ENCODE results near the gene DAD1. TPM values are rescaled to one million over a fixed set of nuclear protein-coding genes. Genes with fewer than 3 reads are reported as not detected.

The DAD1 gene
- total and polyA plus RNA-seq, 4 experiments from 2014 or later: 110 to 735 (median 363) TPM

GRCh38 chr14:22522466-22522957 lies 66.5 kb downstream of the DAD1 start:
- Mint-ChIP-seq H3K4me3 (peak overlapping the region; percentile 83 to 91 (median 90)), H3K36me3 (peaks cover 89 to 95% of the 10 kb centered on the region in 2 donors)

GRCh38 chr14:22521449-22522239 lies 67.4 kb downstream of the DAD1 start:
- Mint-ChIP-seq H3K36me3 (peaks cover 89 to 95% of the 10 kb centered on the region in 2 donors), H3K9me3 (no peaks in the 10 kb centered on the region), H3K27me3 (no peaks in the 10 kb centered on the region), H3K4me1 (peaks cover 71 to 98% (median 82%) of the 10 kb centered on the region in 4 donors), H3K4me3 (peak overlapping the region; percentile 83 to 91 (median 90)), H3K27ac (peak overlapping the region; percentile 95 to 100 (median 95))
- intact Hi-C loops (cut with micrococcal nuclease): loop anchor here (1.0 to 5.0 kb wide), 3 partner anchors 8 to 36 kb away; no protein-coding TSS in a partner anchor
- peaks cover 52% of the 10 kb centered on the region for H3K36me3 ChIP-seq (ENCODE audit: insufficient read depth, low read length)
- DNase-seq: no peak
- peak overlapping the region; percentile 76 for H3K27ac ChIP-seq (ENCODE audit: low read depth, low read length)
- ChIA-PET POLR2A (ENCODE audit: partially characterized antibody) (interaction anchor here (1.2 to 42.8 kb wide), 11 partner anchors 8 to 598 kb away, joined by 3 to 1528 read pairs (median 10); no protein-coding TSS in a partner anchor), CTCF (ENCODE audit: partially characterized antibody) (interaction anchor here (1.1 to 2.0 kb wide), 5 partner anchors 15 to 49 kb away, joined by 3 to 6 read pairs (median 3); no protein-coding TSS in a partner anchor)
- no peaks in the 10 kb centered on the region for H3K27me3 ChIP-seq (ENCODE audit: insufficient read depth, low read length)
- no peaks in the 10 kb centered on the region for H3K9me3 ChIP-seq (ENCODE audit: control insufficient read depth in 1 of 2, low read length in 2 of 2)
- peak overlapping the region; percentile 18 to 39 for H3K4me3 ChIP-seq (ENCODE audit: low read length in 2 of 2)
- H3K4me1 ChIP-seq (ENCODE audit: insufficient read depth, low read length): peaks cover 98% of the 10 kb centered on the region

More at GRCh38 chr14:22522466-22522957, 66.5 kb downstream of the DAD1 start:
- DNase-seq: no peak
- CTCF ChIA-PET (ENCODE audit: partially characterized antibody): interaction anchor here (0.8 to 2.0 kb wide), 8 partner anchors 8 to 544 kb away, joined by 3 to 6 read pairs (median 3); no protein-coding TSS in a partner anchor
- POLR2A ChIA-PET (ENCODE audit: partially characterized antibody): interaction anchor here (1.2 to 42.8 kb wide), 11 partner anchors 7 to 599 kb away, joined by 3 to 1528 read pairs (median 10); no protein-coding TSS in a partner anchor
- Histone ChIP-seq H3K9me3 (ENCODE audit: control insufficient read depth in 1 of 2, low read length in 2 of 2) (no peaks in the 10 kb centered on the region), H3K4me3 (ENCODE audit: low read length in 2 of 2) (peak overlapping the region; percentile 27 to 39), H3K27ac (ENCODE audit: low read depth, low read length) (peak overlapping the region; percentile 76), H3K27me3 (ENCODE audit: insufficient read depth, low read length) (no peaks in the 10 kb centered on the region), H3K36me3 (ENCODE audit: insufficient read depth, low read length) (peaks cover 54% of the 10 kb centered on the region), H3K4me1 (ENCODE audit: insufficient read depth, low read length) (peaks cover 98% of the 10 kb centered on the region)
- Mint-ChIP-seq H3K27ac (peak overlapping the region; percentile 92 to 100 (median 96)), H3K4me1 (peaks cover 68 to 98% (median 82%) of the 10 kb centered on the region in 4 donors), H3K9me3 (no peaks in the 10 kb centered on the region), H3K27me3 (no peaks in the 10 kb centered on the region)
- intact Hi-C loops (cut with micrococcal nuclease): loop anchor here (2.0 to 5.0 kb wide), 2 partner anchors 14 to 35 kb away; no protein-coding TSS in a partner anchor

- H3K9me3 Mint-ChIP-seq: no peaks in the 10 kb centered on the region
- H3K27ac Mint-ChIP-seq: peak overlapping the region; percentile 95 to 100 (median 95)
- no peak for DNase-seq
- peak overlapping the region; percentile 83 to 91 (median 90) for H3K4me3 Mint-ChIP-seq
- peaks cover 72 to 98% (median 84%) of the 10 kb centered on the region in 4 donors for H3K4me1 Mint-ChIP-seq
- Histone ChIP-seq H3K27ac (ENCODE audit: low read depth, low read length) (peak overlapping the region; percentile 76), H3K27me3 (ENCODE audit: insufficient read depth, low read length) (no peaks in the 10 kb centered on the region), H3K9me3 (ENCODE audit: control insufficient read depth in 1 of 2, low read length in 2 of 2) (no peaks in the 10 kb centered on the region), H3K4me1 (ENCODE audit: insufficient read depth, low read length) (peaks cover 98% of the 10 kb centered on the region), H3K4me3 (ENCODE audit: low read length in 2 of 2) (peak overlapping the region; percentile 39 to 55), H3K36me3 (ENCODE audit: insufficient read depth, low read length) (peaks cover 57% of the 10 kb centered on the region)
- H3K36me3 Mint-ChIP-seq: peaks cover 87 to 95% of the 10 kb centered on the region in 2 donors
- POLR2A ChIA-PET (ENCODE audit: partially characterized antibody): interaction anchor here (1.0 to 42.8 kb wide), 9 partner anchors 9 to 597 kb away, joined by 3 to 1528 read pairs (median 136); no protein-coding TSS in a partner anchor
- intact Hi-C loops (cut with micrococcal nuclease): loop anchor here (1.0 to 5.0 kb wide), 3 partner anchors 8 to 37 kb away; no protein-coding TSS in a partner anchor
- CTCF ChIA-PET (ENCODE audit: partially characterized antibody): interaction anchor here (1.7 to 2.0 kb wide), 2 partner anchors 16 to 35 kb away, joined by 4 to 6 read pairs; no protein-coding TSS in a partner anchor
- H3K27me3 Mint-ChIP-seq: no peaks in the 10 kb centered on the region
Observed at GRCh38 chr14:22520796-22521195, 68.2 kb downstream of the DAD1 start.

DNA sequence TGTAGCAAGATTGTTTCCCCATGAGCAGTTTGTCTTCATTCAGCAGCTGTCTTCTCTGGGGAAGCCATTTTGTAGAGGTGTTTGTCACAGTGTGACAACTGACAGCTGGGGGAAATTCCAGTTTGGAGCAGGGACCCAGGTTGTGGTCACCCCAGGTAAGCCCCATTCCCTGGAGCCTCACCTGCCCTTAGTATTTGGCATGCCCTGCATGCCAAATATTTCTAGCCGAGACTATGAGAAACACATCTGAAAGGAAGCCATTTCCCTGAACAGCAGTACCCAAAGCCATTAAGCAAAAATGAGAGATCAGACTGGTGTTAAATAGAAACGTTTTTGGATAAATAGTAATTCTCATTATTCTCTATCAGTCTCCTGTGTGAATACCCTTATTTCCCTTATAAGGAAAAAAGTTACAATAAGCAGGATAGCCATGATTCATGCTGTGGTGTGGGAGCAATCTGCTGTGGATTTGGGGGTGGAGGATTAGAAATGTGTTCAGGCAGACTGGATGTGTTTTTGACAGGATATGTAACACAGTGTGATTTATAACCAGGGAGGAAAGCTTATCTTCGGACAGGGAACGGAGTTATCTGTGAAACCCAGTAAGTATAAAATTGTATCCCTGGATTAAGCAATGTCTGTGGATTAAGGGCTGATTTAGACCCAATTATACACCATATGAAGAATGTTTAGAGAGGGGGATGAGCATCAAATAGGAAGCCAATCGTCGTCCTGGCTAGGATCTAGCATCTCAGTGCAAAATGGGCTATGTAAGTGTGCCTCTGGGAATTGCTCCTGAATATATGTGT lies 68.9 kb downstream of the DAD1 start:
- H3K27me3 ChIP-seq (ENCODE audit: insufficient read depth, low read length): no peaks in the 10 kb centered on the region
- peaks cover 87 to 96% of the 10 kb centered on the region in 2 donors for H3K36me3 Mint-ChIP-seq
- intact Hi-C loops (cut with micrococcal nuclease): loop anchor here (1.0 to 5.0 kb wide), 2 partner anchors 8 to 37 kb away; no protein-coding TSS in a partner anchor
- no peaks in the 10 kb centered on the region for H3K9me3 ChIP-seq (ENCODE audit: control insufficient read depth in 1 of 2, low read length in 2 of 2)
- H3K4me3 ChIP-seq (ENCODE audit: low read length in 2 of 2): peak overlapping the region; percentile 2 to 39
- peak overlapping the region; percentile 95 to 100 (median 95) for H3K27ac Mint-ChIP-seq
- DNase-seq: no peak
- H3K4me1 ChIP-seq (ENCODE audit: insufficient read depth, low read length): peaks cover 98% of the 10 kb centered on the region
- POLR2A ChIA-PET (ENCODE audit: partially characterized antibody): interaction anchor here (0.6 to 42.8 kb wide), 21 partner anchors 10 to 877 kb away, joined by 3 to 1528 read pairs (median 5); no protein-coding TSS in a partner anchor
- CTCF ChIA-PET (ENCODE audit: partially characterized antibody): interaction anchor here (0.6 to 3.2 kb wide), 14 partner anchors 8 to 298 kb away, joined by 3 to 14 read pairs (median 4); no protein-coding TSS in a partner anchor
- no peaks in the 10 kb centered on the region for H3K9me3 Mint-ChIP-seq
- H3K27me3 Mint-ChIP-seq: no peaks in the 10 kb centered on the region
- peaks cover 57% of the 10 kb centered on the region for H3K36me3 ChIP-seq (ENCODE audit: insufficient read depth, low read length)
- peaks cover 70 to 98% (median 84%) of the 10 kb centered on the region in 4 donors for H3K4me1 Mint-ChIP-seq
- H3K4me3 Mint-ChIP-seq: peak overlapping the region; percentile 83 to 91 (median 90)
- peak overlapping the region; percentile 76 for H3K27ac ChIP-seq (ENCODE audit: low read depth, low read length)

DNA sequence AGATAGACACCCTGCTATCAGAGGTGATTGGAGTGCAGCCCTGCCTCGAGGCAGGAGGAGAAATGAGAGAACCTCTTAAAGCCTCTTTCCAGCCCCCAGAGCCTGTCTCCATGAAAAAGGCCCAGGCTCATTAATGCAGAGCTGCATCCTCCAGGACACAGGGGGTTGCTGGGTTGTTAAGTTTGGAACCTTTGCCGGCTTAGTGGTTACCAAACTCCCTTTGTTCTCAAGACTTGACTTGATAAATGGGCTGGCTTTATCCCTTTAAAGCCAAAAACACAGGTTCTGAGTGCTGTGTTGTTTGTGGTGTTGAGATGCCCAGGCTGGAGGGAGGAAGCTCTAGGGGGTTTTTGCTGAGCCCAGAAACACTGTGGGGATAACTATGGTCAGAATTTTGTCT lies 71.0 kb downstream of the DAD1 start:
- H3K27me3 Mint-ChIP-seq: no peaks in the 10 kb centered on the region
- H3K27me3 ChIP-seq (ENCODE audit: insufficient read depth, low read length): no peaks in the 10 kb centered on the region
- ChIA-PET POLR2A (ENCODE audit: partially characterized antibody) (interaction anchor here (0.6 to 42.8 kb wide), 18 partner anchors 12 to 875 kb away, joined by 3 to 1528 read pairs (median 6); no protein-coding TSS in a partner anchor), CTCF (ENCODE audit: partially characterized antibody) (interaction anchor here (0.9 to 3.2 kb wide), 9 partner anchors 13 to 600 kb away, joined by 3 to 14 read pairs (median 3); no protein-coding TSS in a partner anchor)
- H3K36me3 Mint-ChIP-seq: peaks cover 78 to 86% of the 10 kb centered on the region in 2 donors
- no peak for DNase-seq
- peak overlapping the region; percentile 38 to 39 for H3K4me3 ChIP-seq (ENCODE audit: low read length in 2 of 2)
- intact Hi-C loops (cut with micrococcal nuclease): loop anchor here (1.0 kb wide), 1 partner anchor 8 kb away; no protein-coding TSS in a partner anchor
- peak overlapping the region; percentile 76 for H3K27ac ChIP-seq (ENCODE audit: low read depth, low read length)
- peaks cover 62 to 92% (median 78%) of the 10 kb centered on the region in 4 donors for H3K4me1 Mint-ChIP-seq
- H3K4me1 ChIP-seq (ENCODE audit: insufficient read depth, low read length): peaks cover 97% of the 10 kb centered on the region
- peak overlapping the region; percentile 95 to 100 (median 95) for H3K27ac Mint-ChIP-seq
- H3K4me3 Mint-ChIP-seq: peak overlapping the region; percentile 83 to 91 (median 90)
- H3K9me3 Mint-ChIP-seq: no peaks in the 10 kb centered on the region
- H3K9me3 ChIP-seq (ENCODE audit: control insufficient read depth in 1 of 2, low read length in 2 of 2): no peaks in the 10 kb centered on the region
- peaks cover 54% of the 10 kb centered on the region for H3K36me3 ChIP-seq (ENCODE audit: insufficient read depth, low read length)

DNA sequence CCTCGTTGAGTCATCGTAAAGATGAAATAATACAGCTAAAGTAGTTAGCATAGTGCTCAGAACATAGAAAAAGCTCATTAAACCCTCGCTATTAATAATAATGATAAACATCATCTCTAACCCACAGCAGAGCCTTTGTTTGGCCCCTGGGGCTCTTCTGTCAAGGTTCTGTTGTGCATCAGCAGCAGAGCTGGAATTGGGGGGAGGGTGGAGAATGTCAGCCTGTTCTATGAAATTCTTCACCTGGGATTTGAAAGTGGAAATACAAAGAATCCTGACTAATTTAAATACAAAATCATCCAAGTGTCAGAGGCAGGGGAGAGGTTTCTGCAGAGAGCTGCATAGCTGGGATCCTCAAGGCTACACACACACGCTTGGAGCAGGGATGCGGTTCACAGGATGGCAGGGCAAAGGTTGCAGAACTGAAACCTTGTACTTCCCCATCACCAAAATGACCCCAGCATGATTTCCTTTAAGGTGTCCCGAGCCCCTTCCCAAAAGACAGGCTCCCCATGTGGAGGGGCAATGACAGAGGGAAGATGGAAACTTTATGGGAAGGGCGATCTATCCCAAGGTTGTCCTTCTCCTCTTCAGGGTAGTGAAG lies 71.8 kb downstream of the DAD1 start:
- intact Hi-C loops (cut with micrococcal nuclease): no loop called here
- Mint-ChIP-seq H3K9me3 (no peaks in the 10 kb centered on the region), H3K36me3 (peaks cover 78 to 84% of the 10 kb centered on the region in 2 donors), H3K27me3 (no peaks in the 10 kb centered on the region), H3K27ac (peak overlapping the region; percentile 95 to 100 (median 95)), H3K4me1 (peaks cover 64 to 91% (median 79%) of the 10 kb centered on the region in 4 donors), H3K4me3 (peak overlapping the region; percentile 83 to 91 (median 90))
- CTCF ChIA-PET (ENCODE audit: partially characterized antibody): interaction anchor here (0.8 to 3.2 kb wide), 11 partner anchors 14 to 599 kb away, joined by 3 to 14 read pairs (median 4); no protein-coding TSS in a partner anchor
- peaks cover 97% of the 10 kb centered on the region for H3K4me1 ChIP-seq (ENCODE audit: insufficient read depth, low read length)
- peaks cover 50% of the 10 kb centered on the region for H3K36me3 ChIP-seq (ENCODE audit: insufficient read depth, low read length)
- POLR2A ChIA-PET (ENCODE audit: partially characterized antibody): interaction anchor here (0.6 to 42.8 kb wide), 23 partner anchors 12 to 874 kb away, joined by 3 to 1528 read pairs (median 3); no protein-coding TSS in a partner anchor
- DNase-seq: no peak
- peak overlapping the region; percentile 76 for H3K27ac ChIP-seq (ENCODE audit: low read depth, low read length)
- no peaks in the 10 kb centered on the region for H3K9me3 ChIP-seq (ENCODE audit: control insufficient read depth in 1 of 2, low read length in 2 of 2)
- no peaks in the 10 kb centered on the region for H3K27me3 ChIP-seq (ENCODE audit: insufficient read depth, low read length)
- peak overlapping the region; percentile 38 to 39 for H3K4me3 ChIP-seq (ENCODE audit: low read length in 2 of 2)
